Upper lobe of right lung (tissue), 1 donor: ENCODE measurements around the gene TTLL1. TPM values are rescaled to one million over a fixed set of nuclear protein-coding genes. Genes with fewer than 3 reads are reported as not detected.

Experiments used
- ATAC-seq: fragments of 200-7000 bp; cut with Tn5 transposase; one replicate; pipeline ENCODE4 v1.9.1; 2020; ENCODE audit warnings: mild to moderate bottlenecking, moderate library complexity
- DNase-seq: peaks from one replicate; pipeline ENCODE4 v3.0.0-alpha.2; 2020
- H3K27ac ChIP-seq: fragments of 200-600 bp; one replicate; pipeline ENCODE4 v1.8.0; 2022
- H3K27me3 ChIP-seq: fragments of 200-600 bp; one replicate; pipeline ENCODE4 v1.8.0; 2022; ENCODE audit warnings: mild to moderate bottlenecking
- H3K36me3 ChIP-seq: fragments of 200-600 bp; one replicate; pipeline ENCODE4 v1.8.0; 2022
- H3K4me1 ChIP-seq: fragments of 200-600 bp; one replicate; pipeline ENCODE4 v1.8.0; 2022
- H3K4me3 ChIP-seq: fragments of 200-600 bp; one replicate; pipeline ENCODE4 v1.8.0; 2022; ENCODE audit warnings: mild to moderate bottlenecking
- H3K9me3 ChIP-seq: fragments of 200-600 bp; one replicate; pipeline ENCODE4 v1.8.0; 2022
- intact Hi-C: fragments of 100-400 bp; cut with DNase I; formaldehyde crosslinking; loops from one replicate; pipeline ENCODE4 v1.11.0; 2022
- total RNA-seq: library from RNA; stranded (reverse); fragmentation: NEBNext Ultra II Directional; extraction: Animal tissue kit (Norgen Biotek cat#: 25700); gene quantifications from one replicate; pipeline ENCODE4 v1.2.1, GENCODE V29; 2021
- TF ChIP-seq, protein P1 (sequence below): fragments of 200-600 bp; IDR thresholded peaks from one replicate; pipeline ENCODE4 v1.8.0; 2022; ENCODE audit warnings: antibody characterized with exemption
- donor health status: DM: no; HTN: yes; CAD: no; lungs with severe emphysema.

The TTLL1 gene
- total RNA-seq, 1 donor from 2014 or later, result 5.1 TPM

GRCh38 chr22:43079742-43080141, 9.4 kb downstream of the TTLL1 start:
- Histone ChIP-seq H3K4me1 (no peaks in the 10 kb centered on the region), H3K27me3 (no peaks in the 10 kb centered on the region), H3K36me3 (no peaks in the 10 kb centered on the region), H3K9me3 (no peaks in the 10 kb centered on the region), H3K4me3 (no peak overlapping the region), H3K27ac (no peak overlapping the region)
- intact Hi-C loops, result no loop called here
- ATAC-seq, result no peak
- TF ChIP-seq, protein P1, sequence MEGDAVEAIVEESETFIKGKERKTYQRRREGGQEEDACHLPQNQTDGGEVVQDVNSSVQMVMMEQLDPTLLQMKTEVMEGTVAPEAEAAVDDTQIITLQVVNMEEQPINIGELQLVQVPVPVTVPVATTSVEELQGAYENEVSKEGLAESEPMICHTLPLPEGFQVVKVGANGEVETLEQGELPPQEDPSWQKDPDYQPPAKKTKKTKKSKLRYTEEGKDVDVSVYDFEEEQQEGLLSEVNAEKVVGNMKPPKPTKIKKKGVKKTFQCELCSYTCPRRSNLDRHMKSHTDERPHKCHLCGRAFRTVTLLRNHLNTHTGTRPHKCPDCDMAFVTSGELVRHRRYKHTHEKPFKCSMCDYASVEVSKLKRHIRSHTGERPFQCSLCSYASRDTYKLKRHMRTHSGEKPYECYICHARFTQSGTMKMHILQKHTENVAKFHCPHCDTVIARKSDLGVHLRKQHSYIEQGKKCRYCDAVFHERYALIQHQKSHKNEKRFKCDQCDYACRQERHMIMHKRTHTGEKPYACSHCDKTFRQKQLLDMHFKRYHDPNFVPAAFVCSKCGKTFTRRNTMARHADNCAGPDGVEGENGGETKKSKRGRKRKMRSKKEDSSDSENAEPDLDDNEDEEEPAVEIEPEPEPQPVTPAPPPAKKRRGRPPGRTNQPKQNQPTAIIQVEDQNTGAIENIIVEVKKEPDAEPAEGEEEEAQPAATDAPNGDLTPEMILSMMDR, result no peak
- no peak for DNase-seq

- H3K36me3 ChIP-seq, result no peaks in the 10 kb centered on the region
- H3K27ac ChIP-seq, result no peak overlapping the region
- TF ChIP-seq, protein P1, result no peak
- no peaks in the 10 kb centered on the region for H3K27me3 ChIP-seq
- DNase-seq (no peak), ATAC-seq (no peak)
- no peaks in the 10 kb centered on the region for H3K4me1 ChIP-seq
- intact Hi-C loops, result no loop called here
- H3K9me3 ChIP-seq, result no peaks in the 10 kb centered on the region
- H3K4me3 ChIP-seq, result no peak overlapping the region
These were observed 10.7 kb downstream of the TTLL1 start for GRCh38 chr22:43078522-43078921.

- intact Hi-C loops, result no loop called here
- H3K9me3 ChIP-seq, result no peaks in the 10 kb centered on the region
These were observed 11.9 kb downstream of the TTLL1 start for GRCh38 chr22:43077121-43077877.

GRCh38 chr22:43066844-43067385, 22.3 kb downstream of the TTLL1 start:
- ATAC-seq (no peak), DNase-seq (no peak)
- intact Hi-C loops, result no loop called here
- TF ChIP-seq, protein P1, result no peak
- Histone ChIP-seq H3K4me1 (no peaks in the 10 kb centered on the region), H3K27me3 (no peaks in the 10 kb centered on the region), H3K4me3 (no peak overlapping the region), H3K36me3 (peaks cover 19% of the 10 kb centered on the region), H3K9me3 (no peaks in the 10 kb centered on the region), H3K27ac (no peak overlapping the region)

More at GRCh38 chr22:43077121-43077877, 11.9 kb downstream of the TTLL1 start:
- H3K27me3 ChIP-seq, result no peaks in the 10 kb centered on the region
- DNase-seq, result no peak
- no peak overlapping the region for H3K4me3 ChIP-seq
- TF ChIP-seq, protein P1, result no peak
- H3K36me3 ChIP-seq, result no peaks in the 10 kb centered on the region
- no peak overlapping the region for H3K27ac ChIP-seq
- H3K4me1 ChIP-seq, result no peaks in the 10 kb centered on the region
- ATAC-seq, result no peak

- TF ChIP-seq, protein P1, result no peak
- H3K9me3 ChIP-seq, result no peaks in the 10 kb centered on the region
- no peak overlapping the region for H3K27ac ChIP-seq
- peaks cover 21% of the 10 kb centered on the region for H3K36me3 ChIP-seq
- no peaks in the 10 kb centered on the region for H3K27me3 ChIP-seq
- H3K4me1 ChIP-seq, result no peaks in the 10 kb centered on the region
- no peak for ATAC-seq
- intact Hi-C loops, result no loop called here
- no peak overlapping the region for H3K4me3 ChIP-seq
- DNase-seq, result no peak
These were observed 23.1 kb downstream of the TTLL1 start for GRCh38 chr22:43066134-43066533.
